Measurements from ENCODE around the gene HOXA13. TPM values are rescaled to one million over a fixed set of nuclear protein-coding genes. Genes with fewer than 3 reads are reported as not detected.

The HOXA13 gene
- total and polyA plus RNA-seq, 2 experiments from 2014 or later: not detected

DNA sequence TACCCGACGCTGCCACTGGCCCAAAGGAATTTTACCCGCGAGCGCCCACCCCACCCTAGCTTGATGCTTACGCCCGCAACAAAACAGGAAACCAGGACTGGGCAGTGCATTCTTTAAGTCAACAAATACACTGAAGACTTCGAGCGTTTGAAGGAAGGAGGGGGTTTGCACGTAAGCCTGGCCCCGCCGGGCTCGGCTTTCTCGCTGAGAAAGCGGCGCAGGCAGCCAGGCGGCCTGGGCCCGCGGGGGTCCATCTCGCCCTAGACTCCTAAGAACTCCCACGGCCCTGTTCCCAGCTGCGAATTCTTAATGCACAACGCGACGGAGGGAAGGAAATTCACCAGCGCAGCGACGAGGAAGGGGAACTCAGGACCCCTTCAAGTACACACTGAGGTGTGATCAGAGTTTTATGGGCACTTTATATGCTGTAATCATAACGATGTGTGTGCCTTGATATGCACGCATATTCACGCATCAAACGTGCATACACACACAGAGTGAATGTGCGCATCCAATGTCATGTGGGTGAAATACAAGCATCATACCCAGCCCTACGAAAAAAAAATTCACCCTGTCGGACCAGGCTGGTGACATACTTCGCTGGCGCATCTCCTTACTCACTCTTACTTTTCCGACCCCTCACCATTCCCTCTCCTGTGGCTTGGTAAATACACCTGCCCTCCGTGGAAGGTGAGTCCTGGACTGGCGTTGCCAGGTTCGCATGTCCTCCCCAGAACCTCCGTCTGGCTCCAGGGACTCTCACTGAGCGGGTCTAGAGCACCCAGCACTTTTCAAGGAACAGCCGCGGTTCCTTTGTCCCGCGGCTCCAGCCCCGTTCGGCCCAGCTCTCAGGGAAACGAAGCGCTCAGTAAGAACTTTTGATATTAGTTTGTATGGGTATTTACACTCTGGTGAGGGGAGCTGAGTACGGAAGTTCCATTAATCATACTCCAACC is 5.7 kb upstream of the HOXA13 start:
- H3K9me3 Mint-ChIP-seq: no peaks in the 10 kb centered on the region; the same call in 2 of the 3 replicates
- H3K4me1 Mint-ChIP-seq: peaks cover 18% of the 10 kb centered on the region
- Histone ChIP-seq H3K79me2 (replicated peaks; ENCODE audit: insufficient read depth) (no peaks in the 10 kb centered on the region), H3F3A (replicated peaks; ENCODE audit: low read depth) (peaks cover 50% of the 10 kb centered on the region), H4K20me1 (replicated peaks; ENCODE audit: insufficient read depth) (peaks cover 55% of the 10 kb centered on the region), H2AFZ (no peak overlapping the region), H3K36me3 (ENCODE audit: insufficient read depth) (no peaks in the 10 kb centered on the region), H3K9me2 (ENCODE audit: insufficient read depth) (no peaks in the 10 kb centered on the region), H3K4me1 (ENCODE audit: insufficient read depth) (peaks cover 27% of the 10 kb centered on the region; the same call in 1 of the 2 replicates), H3K27me3 (ENCODE audit: insufficient read depth) (peaks cover 100% of the 10 kb centered on the region), H3K4me3 (no peak overlapping the region), H3K27ac (ENCODE audit: low read depth) (no peak overlapping the region), H3K4me2 (0 out of 2 replicates have a peak overlapping the region, but pooled peaks have one; percentile 26)
- TF ChIP-seq, protein P1, sequence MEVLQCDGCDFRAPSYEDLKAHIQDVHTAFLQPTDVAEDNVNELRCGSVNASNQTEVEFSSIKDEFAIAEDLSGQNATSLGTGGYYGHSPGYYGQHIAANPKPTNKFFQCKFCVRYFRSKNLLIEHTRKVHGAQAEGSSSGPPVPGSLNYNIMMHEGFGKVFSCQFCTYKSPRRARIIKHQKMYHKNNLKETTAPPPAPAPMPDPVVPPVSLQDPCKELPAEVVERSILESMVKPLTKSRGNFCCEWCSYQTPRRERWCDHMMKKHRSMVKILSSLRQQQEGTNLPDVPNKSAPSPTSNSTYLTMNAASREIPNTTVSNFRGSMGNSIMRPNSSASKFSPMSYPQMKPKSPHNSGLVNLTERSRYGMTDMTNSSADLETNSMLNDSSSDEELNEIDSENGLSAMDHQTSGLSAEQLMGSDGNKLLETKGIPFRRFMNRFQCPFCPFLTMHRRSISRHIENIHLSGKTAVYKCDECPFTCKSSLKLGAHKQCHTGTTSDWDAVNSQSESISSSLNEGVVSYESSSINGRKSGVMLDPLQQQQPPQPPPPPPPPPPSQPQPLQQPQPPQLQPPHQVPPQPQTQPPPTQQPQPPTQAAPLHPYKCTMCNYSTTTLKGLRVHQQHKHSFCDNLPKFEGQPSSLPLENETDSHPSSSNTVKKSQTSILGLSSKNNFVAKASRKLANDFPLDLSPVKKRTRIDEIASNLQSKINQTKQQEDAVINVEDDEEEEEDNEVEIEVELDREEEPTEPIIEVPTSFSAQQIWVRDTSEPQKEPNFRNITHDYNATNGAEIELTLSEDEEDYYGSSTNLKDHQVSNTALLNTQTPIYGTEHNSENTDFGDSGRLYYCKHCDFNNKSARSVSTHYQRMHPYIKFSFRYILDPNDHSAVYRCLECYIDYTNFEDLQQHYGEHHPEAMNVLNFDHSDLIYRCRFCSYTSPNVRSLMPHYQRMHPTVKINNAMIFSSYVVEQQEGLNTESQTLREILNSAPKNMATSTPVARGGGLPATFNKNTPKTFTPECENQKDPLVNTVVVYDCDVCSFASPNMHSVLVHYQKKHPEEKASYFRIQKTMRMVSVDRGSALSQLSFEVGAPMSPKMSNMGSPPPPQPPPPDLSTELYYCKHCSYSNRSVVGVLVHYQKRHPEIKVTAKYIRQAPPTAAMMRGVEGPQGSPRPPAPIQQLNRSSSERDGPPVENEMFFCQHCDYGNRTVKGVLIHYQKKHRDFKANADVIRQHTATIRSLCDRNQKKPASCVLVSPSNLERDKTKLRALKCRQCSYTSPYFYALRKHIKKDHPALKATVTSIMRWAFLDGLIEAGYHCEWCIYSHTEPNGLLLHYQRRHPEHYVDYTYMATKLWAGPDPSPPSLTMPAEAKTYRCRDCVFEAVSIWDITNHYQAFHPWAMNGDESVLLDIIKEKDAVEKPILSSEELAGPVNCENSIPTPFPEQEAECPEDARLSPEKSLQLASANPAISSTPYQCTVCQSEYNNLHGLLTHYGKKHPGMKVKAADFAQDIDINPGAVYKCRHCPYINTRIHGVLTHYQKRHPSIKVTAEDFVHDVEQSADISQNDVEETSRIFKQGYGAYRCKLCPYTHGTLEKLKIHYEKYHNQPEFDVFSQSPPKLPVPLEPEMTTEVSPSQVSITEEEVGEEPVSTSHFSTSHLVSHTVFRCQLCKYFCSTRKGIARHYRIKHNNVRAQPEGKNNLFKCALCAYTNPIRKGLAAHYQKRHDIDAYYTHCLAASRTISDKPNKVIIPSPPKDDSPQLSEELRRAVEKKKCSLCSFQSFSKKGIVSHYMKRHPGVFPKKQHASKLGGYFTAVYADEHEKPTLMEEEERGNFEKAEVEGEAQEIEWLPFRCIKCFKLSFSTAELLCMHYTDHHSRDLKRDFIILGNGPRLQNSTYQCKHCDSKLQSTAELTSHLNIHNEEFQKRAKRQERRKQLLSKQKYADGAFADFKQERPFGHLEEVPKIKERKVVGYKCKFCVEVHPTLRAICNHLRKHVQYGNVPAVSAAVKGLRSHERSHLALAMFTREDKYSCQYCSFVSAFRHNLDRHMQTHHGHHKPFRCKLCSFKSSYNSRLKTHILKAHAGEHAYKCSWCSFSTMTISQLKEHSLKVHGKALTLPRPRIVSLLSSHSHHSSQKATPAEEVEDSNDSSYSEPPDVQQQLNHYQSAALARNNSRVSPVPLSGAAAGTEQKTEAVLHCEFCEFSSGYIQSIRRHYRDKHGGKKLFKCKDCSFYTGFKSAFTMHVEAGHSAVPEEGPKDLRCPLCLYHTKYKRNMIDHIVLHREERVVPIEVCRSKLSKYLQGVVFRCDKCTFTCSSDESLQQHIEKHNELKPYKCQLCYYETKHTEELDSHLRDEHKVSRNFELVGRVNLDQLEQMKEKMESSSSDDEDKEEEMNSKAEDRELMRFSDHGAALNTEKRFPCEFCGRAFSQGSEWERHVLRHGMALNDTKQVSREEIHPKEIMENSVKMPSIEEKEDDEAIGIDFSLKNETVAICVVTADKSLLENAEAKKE (CRISPR knock-in tag; IDR thresholded peaks at IDR 0.05): no peak
- TF ChIP-seq ZNF331 (CRISPR knock-in tag; IDR thresholded peaks at IDR 0.05; ENCODE audit: low read depth): no peak
- no peak for TF ChIP-seq STAT1 (IDR thresholded peaks at IDR 0.05; ENCODE audit: unreplicated experiment)
- TF ChIP-seq, protein P2, sequence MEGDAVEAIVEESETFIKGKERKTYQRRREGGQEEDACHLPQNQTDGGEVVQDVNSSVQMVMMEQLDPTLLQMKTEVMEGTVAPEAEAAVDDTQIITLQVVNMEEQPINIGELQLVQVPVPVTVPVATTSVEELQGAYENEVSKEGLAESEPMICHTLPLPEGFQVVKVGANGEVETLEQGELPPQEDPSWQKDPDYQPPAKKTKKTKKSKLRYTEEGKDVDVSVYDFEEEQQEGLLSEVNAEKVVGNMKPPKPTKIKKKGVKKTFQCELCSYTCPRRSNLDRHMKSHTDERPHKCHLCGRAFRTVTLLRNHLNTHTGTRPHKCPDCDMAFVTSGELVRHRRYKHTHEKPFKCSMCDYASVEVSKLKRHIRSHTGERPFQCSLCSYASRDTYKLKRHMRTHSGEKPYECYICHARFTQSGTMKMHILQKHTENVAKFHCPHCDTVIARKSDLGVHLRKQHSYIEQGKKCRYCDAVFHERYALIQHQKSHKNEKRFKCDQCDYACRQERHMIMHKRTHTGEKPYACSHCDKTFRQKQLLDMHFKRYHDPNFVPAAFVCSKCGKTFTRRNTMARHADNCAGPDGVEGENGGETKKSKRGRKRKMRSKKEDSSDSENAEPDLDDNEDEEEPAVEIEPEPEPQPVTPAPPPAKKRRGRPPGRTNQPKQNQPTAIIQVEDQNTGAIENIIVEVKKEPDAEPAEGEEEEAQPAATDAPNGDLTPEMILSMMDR (conservative IDR thresholded peaks at IDR 0.05; ENCODE audit: low read depth in 2 of 2): no peak
- peak; percentile 26 for TF ChIP-seq EZH2phosphoT487 (IDR thresholded peaks at IDR 0.05; ENCODE audit: unreplicated experiment)
- peak; percentile 97 for TF ChIP-seq EZH2 (IDR thresholded peaks at IDR 0.05; ENCODE audit: low read depth, unreplicated experiment)
- peak overlapping the region; percentile 21; the same call in 1 of the 3 replicates for H3K4me3 Mint-ChIP-seq
- ATAC-seq (peak; percentile 20), DNase-seq (ENCODE audit: low spot score) (peak; percentile 58)
- H3K27me3 Mint-ChIP-seq (ENCODE audit: insufficient read depth, low read depth, poor library complexity): peaks cover 100% of the 10 kb centered on the region
- H3K27ac Mint-ChIP-seq: no peak overlapping the region
- H3K36me3 Mint-ChIP-seq (ENCODE audit: low read depth): no peaks in the 10 kb centered on the region

All from GM23338 (cell line).